NCI-H1930 (cell line): ENCODE measurements around the gene BRD9.
"Not testable (repeated sequence)": the region's sequence is repeated elsewhere in the genome, so short reads cannot be mapped to it uniquely, and the experiment has no call there.

ENCODE experiments used
- DNase-seq, 2 experiments: peaks; one replicate each; lab custom pipeline; 2025; lab: John Stamatoyannopoulos, UW

The BRD9 gene

GRCh38 chr5:856531-857425 lies 35.8 kb downstream of the BRD9 start:
- DNase-seq: no peak

- DNase-seq: no peak
These were observed 36.6 kb downstream of the BRD9 start for GRCh38 chr5:855771-856530.

GRCh38 chr5:854966-855743 lies 37.4 kb downstream of the BRD9 start:
- DNase-seq: no peak

DNA sequence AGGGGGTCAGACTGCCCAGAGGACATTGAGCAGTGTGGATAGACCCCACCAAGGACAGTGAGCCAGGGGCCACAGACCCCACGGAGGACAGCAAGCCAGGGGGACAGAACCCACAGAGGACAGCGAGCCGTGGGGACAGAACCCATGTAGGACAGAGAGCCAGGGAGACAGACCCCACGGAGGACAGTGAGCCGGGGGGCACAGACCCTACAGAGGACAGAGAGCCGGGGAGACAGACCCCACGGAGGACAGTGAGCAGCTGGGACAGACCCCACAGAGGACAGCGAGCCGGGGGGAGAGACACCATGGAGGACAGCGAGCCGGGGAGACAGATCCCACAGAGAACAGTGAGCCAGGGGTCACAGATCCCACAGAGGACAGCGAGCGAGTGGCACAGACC lies 38.4 kb downstream of the BRD9 start:
- no peak for DNase-seq

GRCh38 chr5:853416-854090 lies 39.0 kb downstream of the BRD9 start:
- not testable (repeated sequence) for DNase-seq

- DNase-seq: no peak
These were observed 39.9 kb downstream of the BRD9 start for GRCh38 chr5:852431-853401.

DNA sequence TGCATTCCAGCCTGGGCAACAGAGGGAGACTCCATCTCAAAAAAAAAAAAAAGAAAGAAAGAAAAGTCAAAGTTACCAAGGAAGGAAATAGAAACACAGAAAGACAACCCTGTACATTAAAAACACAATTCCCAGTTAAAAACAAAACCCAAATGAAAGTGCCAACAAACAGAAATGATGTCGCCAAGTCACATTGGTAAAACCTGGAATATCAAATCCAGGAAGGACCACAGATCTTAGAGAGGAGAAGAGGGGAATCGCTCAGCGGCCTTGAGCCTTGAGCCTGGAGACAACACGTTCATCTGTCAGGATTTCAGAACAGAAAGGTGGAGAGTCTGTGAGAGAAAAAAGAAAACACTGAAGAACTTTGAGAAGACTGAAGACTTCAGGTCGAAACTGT lies 40.6 kb downstream of the BRD9 start:
- no peak for DNase-seq

DNA sequence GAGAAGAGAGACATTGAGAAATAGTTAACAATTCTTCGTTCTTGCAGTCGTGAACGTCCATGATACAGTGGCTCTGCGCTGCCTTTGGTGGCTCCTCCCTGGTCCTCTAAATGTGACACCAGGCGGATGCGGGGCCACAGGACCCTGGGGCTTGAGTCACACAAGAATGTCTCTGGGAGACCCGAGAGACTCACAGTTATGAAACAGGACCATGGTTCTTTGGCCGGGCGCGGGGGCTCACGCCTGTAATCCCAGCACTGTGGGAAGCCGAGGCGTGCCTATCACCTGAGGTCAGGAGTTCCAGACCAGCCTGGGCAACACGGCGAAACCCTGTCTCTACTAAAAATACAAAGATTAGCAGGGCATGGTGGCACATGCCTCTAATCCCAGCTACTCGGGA lies 41.0 kb downstream of the BRD9 start:
- no peak for DNase-seq

DNA sequence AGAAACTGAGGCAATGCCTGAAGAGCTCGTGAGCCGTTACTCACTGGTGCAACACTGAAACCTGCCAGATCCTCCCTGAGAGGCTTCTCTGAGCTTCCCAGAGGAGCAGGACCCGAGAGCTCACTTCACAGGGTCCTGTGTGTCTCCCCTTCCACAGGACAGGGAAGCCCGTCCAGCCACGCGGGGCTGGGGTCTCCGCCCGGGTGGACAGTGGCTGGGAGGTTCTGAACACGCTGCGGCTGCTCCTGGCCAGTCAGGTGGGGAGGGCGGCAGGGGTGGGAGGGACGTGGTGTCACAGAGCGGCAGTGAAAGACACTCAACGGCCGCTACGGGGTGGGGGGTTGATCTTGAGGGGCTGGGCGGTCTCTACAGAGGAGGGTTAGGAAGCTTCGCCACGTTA lies 41.5 kb downstream of the BRD9 start:
- DNase-seq: no peak

DNA sequence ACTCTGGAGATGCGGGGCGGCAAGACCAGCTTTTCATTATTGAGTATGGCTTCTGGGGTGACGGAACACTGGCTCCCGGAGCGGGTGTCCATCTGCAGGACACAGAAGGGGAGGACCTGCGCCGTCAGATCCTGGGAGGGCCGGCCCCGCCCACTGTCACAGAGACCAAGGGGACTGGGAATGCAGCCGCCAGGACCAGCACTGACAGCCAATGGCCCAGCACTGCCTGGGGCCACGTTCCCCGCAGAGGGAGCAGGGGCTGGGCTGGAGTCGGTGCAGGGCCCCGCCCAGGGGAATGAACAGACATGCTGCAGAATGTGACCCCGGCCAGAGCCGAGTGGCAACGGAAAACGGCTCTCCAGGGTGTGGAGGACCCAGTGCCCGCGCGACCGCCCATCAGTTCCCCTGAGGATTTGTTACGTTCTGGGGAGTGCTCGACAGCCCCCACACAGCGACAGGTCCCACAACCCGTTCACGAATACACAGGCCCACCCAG lies 42.0 kb downstream of the BRD9 start, which contains the start of gene ZDHHC11:
Gene ZDHHC11 (minus strand): TSS at position 476 of the 496 bp plus-strand sequence. CDS start 384 bp downstream, at position 92.
- DNase-seq: no peak

DNA sequence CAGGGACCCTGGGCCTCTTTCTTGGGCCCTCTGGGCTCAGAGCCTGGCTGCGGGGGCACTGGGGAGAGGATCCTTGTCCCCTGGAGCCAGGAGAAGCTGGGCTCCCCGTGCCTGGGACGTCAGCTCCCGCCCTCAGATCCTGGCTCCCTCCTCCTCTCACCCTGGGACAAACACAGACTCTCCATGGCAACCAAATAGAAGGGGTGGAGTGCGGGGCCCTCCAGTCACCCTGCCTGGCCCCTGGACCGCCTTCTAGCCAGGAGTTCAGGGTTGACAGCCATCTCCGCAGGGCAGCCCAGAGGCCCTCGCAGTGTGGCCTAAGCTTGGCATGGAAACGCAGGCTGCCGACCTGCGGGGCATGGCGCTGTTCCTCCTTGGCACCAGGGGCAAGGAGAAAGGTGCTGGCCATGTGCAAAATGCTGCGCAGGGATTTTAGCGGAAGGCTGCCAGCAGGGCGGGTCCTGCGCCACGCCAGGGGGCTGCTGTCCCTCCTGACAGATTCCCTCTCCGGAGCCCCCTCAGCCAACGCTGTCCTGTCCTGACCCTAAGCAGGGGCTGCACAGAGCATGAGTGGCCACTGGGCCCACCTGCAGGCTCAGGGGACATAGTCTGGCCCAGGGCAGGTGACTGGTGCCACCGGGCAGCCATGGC lies 42.8 kb downstream of the BRD9 start:
- DNase-seq: no peak

GRCh38 chr5:848671-849111 lies 43.9 kb downstream of the BRD9 start:
- DNase-seq: no peak

GRCh38 chr5:847736-848135 lies 44.9 kb downstream of the BRD9 start:
- DNase-seq: not testable (repeated sequence)

- not testable (repeated sequence) for DNase-seq
These were observed 45.4 kb downstream of the BRD9 start for GRCh38 chr5:847212-847611.

DNA sequence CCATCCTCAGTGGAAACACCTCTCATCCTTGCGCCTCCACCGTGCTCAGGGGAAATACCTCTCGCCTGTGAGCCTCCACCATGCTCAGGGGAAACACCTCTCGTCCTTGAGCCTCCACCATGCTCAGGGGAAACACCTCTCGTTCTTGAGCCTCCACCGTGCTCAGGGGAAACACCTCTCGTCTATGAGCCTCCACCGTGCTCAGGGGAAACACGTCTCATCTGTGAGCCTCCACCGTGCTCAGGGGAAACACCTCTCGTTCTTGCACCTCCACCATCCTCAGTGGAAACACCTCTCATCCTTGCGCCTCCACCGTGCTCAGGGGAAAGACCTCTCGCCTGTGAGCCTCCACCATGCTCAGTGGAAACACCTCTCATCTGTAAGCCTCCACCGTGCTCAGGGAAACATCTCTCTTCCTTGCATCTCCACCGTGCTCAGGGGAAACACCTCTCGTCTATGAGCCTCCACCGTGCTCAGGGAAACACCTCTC lies 46.0 kb downstream of the BRD9 start:
- DNase-seq: not testable (repeated sequence)

GRCh38 chr5:845676-846601 lies 46.7 kb downstream of the BRD9 start:
- not testable (repeated sequence) for DNase-seq

DNA sequence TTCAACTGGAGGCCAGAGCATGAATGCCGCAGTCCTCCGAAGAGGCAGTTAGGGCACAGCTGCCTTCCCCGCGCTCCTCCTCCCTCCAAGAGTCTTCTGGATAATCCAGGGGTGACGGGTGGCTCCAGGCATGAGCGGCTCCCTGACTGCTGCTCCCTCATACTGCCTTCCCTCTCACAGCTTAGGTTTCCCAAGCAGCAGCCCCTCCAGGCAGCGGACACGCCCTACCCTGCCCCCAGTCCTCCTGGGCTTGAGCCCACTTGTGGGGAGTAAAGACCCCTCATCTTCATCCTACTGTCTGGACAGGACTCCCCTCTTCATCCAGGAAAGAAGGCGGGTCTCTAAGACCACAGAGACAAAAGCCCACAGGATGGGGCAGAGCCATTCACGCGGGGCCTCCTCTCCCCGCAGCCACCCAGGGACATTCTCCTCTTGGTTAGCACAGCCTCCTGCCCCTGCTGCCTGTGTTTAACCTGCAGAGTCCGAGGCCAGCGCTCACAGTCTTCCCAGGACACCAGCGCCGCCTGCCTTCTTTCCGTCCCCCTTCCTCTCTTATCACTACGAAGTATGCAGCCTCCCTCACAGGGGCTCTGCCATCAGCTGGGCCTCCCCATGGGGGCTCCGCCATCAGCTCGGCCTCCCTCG lies 47.4 kb downstream of the BRD9 start:
- not testable (repeated sequence) for DNase-seq

DNA sequence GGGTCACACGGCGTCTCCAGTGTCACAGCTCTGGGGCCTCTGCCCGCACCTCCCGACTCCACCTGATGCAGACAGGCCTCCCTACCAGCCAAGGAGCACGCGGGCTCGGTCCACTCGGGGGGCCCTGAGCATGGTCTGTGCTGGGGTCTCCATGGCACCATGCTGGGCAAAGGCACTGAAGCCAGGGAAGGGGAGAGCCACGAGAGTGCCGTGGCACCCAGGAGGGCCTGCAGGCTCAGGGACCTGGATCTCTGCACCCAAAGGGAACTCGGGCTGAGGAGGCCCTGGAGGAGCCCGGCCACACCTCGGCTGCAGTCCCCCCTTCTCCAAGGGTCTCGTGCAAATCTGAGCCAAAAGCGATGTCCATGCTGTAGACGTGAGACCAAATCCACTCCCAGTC lies 48.2 kb downstream of the BRD9 start:
- DNase-seq: not testable (repeated sequence)
